ENCODE measurements around the gene PCNT.

PCNT gene

DNA sequence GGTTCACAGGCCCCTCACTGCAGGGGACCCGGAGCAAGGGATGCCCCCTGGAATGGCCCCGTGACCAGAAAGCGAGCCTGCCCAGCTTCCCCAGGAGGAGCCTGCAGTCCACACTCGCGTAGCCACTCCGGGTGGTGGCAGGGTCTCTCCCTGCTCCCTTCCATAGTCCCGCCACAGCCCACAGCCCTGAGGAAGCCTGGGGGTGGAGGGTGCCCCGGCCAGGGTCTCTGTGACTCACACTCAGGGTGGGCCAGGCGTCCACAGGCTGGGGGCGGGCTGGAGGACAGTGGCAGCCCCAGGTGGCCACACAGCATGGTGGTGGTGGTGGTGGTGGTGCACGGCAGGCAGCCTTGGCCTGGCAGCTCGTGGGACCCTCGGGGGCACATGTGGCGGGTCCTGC is 22.2 kb upstream of the PCNT start:
- Histone ChIP-seq H3K4me2 (ENCODE audit: low read length) (no peak overlapping the region), H3K9me2 (replicated peaks; ENCODE audit: control insufficient read depth, low read length) (no peaks in the 10 kb centered on the region), H3K4me1 (ENCODE audit: control insufficient read depth, low read length) (peaks cover 7% of the 10 kb centered on the region), H3K36me3 (ENCODE audit: control insufficient read depth, low read length) (peaks cover 40% of the 10 kb centered on the region), H3K79me2 (ENCODE audit: control insufficient read depth, low read length) (no peaks in the 10 kb centered on the region), H3K27me3 (ENCODE audit: control insufficient read depth, low read length) (no peaks in the 10 kb centered on the region), H3F3A (ENCODE audit: control insufficient read depth, insufficient read depth) (peaks cover 6% of the 10 kb centered on the region), H3K9me3 (ENCODE audit: control insufficient read depth, insufficient read depth, low read length) (no peaks in the 10 kb centered on the region), H3K27ac (ENCODE audit: low read depth, low read length) (no peak overlapping the region), H4K20me1 (ENCODE audit: control insufficient read depth, insufficient read depth, low read depth, low read length) (no peaks in the 10 kb centered on the region), H3K4me3 (ENCODE audit: low read length) (no peak overlapping the region)
- TF ChIP-seq, protein P1, sequence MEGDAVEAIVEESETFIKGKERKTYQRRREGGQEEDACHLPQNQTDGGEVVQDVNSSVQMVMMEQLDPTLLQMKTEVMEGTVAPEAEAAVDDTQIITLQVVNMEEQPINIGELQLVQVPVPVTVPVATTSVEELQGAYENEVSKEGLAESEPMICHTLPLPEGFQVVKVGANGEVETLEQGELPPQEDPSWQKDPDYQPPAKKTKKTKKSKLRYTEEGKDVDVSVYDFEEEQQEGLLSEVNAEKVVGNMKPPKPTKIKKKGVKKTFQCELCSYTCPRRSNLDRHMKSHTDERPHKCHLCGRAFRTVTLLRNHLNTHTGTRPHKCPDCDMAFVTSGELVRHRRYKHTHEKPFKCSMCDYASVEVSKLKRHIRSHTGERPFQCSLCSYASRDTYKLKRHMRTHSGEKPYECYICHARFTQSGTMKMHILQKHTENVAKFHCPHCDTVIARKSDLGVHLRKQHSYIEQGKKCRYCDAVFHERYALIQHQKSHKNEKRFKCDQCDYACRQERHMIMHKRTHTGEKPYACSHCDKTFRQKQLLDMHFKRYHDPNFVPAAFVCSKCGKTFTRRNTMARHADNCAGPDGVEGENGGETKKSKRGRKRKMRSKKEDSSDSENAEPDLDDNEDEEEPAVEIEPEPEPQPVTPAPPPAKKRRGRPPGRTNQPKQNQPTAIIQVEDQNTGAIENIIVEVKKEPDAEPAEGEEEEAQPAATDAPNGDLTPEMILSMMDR (IDR thresholded peaks at IDR 0.05; ENCODE audit: low read depth, low read length, poor library complexity, severe bottlenecking): no peak
- TF ChIP-seq EZH2phosphoT487 (IDR thresholded peaks at IDR 0.05; ENCODE audit: borderline replicate concordance, low read length): no peak

DNA sequence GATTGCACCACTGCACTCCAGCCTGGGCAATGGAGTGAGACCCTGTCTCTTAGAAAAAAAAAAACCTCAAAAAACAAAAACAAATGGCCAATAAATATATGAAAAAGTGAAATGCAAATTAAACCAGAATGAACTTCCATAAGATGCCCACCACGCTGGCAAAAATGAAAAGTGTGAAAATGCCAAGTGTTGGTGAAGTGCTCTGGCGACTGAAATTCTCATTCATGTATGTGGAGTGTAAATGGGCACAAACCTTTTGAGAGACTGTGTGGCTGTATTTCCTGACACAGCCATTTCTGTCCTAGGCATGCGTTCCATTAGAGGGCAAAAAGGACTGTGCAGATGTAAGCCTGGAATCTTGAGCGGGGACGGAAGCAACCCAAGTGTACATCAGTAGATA is 19.5 kb upstream of the PCNT start:
- Histone ChIP-seq H3K4me3 (ENCODE audit: low read length) (no peak overlapping the region), H3K79me2 (ENCODE audit: control insufficient read depth, low read length) (peaks cover 2% of the 10 kb centered on the region; the same call in 1 of the 2 replicates), H3K4me2 (ENCODE audit: low read length) (no peak overlapping the region), H4K20me1 (ENCODE audit: control insufficient read depth, insufficient read depth, low read depth, low read length) (no peaks in the 10 kb centered on the region), H3F3A (ENCODE audit: control insufficient read depth, insufficient read depth) (peaks cover 3% of the 10 kb centered on the region; the same call in 1 of the 2 replicates), H3K9me2 (replicated peaks; ENCODE audit: control insufficient read depth, low read length) (no peaks in the 10 kb centered on the region), H3K27me3 (ENCODE audit: control insufficient read depth, low read length) (no peaks in the 10 kb centered on the region), H3K27ac (ENCODE audit: low read depth, low read length) (no peak overlapping the region), H3K4me1 (ENCODE audit: control insufficient read depth, low read length) (no peaks in the 10 kb centered on the region), H3K36me3 (ENCODE audit: control insufficient read depth, low read length) (peaks cover 57% of the 10 kb centered on the region), H3K9me3 (ENCODE audit: control insufficient read depth, insufficient read depth, low read length) (no peaks in the 10 kb centered on the region)
- TF ChIP-seq, protein P1 (IDR thresholded peaks at IDR 0.05; ENCODE audit: low read depth, low read length, poor library complexity, severe bottlenecking): no peak
- TF ChIP-seq EZH2phosphoT487 (IDR thresholded peaks at IDR 0.05; ENCODE audit: borderline replicate concordance, low read length): no peak

DNA sequence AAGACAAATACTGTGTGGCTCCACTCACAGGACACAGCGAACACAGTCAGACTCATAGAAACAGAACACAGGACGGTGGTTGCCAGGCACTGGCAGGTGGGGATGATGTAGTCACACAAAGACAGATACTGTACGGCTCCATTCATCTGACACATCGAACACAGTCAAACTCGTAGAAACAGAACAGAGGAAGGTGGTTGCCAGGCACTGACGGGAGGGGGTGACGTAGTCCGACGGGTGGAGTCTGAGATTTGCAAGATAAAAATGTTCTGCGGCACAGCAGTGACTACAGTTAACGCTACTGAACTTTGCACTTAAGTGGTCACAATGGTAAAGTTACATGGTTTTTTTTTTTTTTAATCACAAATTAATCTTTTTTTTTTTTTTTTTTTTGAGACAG is 19.0 kb upstream of the PCNT start:
- no peak for TF ChIP-seq EZH2phosphoT487 (IDR thresholded peaks at IDR 0.05; ENCODE audit: borderline replicate concordance, low read length)
- TF ChIP-seq, protein P1 (IDR thresholded peaks at IDR 0.05; ENCODE audit: low read depth, low read length, poor library complexity, severe bottlenecking): no peak
- H3K79me2 ChIP-seq (ENCODE audit: control insufficient read depth, low read length): peaks cover 2% of the 10 kb centered on the region; the same call in 1 of the 2 replicates
- H3K9me3 ChIP-seq (ENCODE audit: control insufficient read depth, insufficient read depth, low read length): no peaks in the 10 kb centered on the region
- H3K4me3 ChIP-seq (ENCODE audit: low read length): no peak overlapping the region
- H3K4me2 ChIP-seq (ENCODE audit: low read length): no peak overlapping the region
- H3K27ac ChIP-seq (ENCODE audit: low read depth, low read length): no peak overlapping the region
- H3F3A ChIP-seq (ENCODE audit: control insufficient read depth, insufficient read depth): peaks cover 3% of the 10 kb centered on the region; the same call in 1 of the 2 replicates
- H3K27me3 ChIP-seq (ENCODE audit: control insufficient read depth, low read length): no peaks in the 10 kb centered on the region
- H3K4me1 ChIP-seq (ENCODE audit: control insufficient read depth, low read length): no peaks in the 10 kb centered on the region
- H3K36me3 ChIP-seq (ENCODE audit: control insufficient read depth, low read length): peaks cover 53% of the 10 kb centered on the region
- no peaks in the 10 kb centered on the region for H3K9me2 ChIP-seq (replicated peaks; ENCODE audit: control insufficient read depth, low read length)
- no peaks in the 10 kb centered on the region for H4K20me1 ChIP-seq (ENCODE audit: control insufficient read depth, insufficient read depth, low read depth, low read length)

Data from DOHH2 (cell line).